Spleen (tissue), 11 donors: ENCODE results near the gene CRYBG3. TPM values are rescaled to one million over a fixed set of nuclear protein-coding genes. Genes with fewer than 3 reads are reported as not detected.

Experiments
- DNase-seq: peaks from one replicate; pipeline ENCODE4 v3.0.0-alpha.2; 2020
- H3K27ac ChIP-seq, 8 donors: fragments of 200-600 bp; sonication (generic) in 7 of 8; 1 replicate in 4 of 8; 2 replicates in 4 of 8; pipeline versions ENCODE4 v1.5.0 to v1.8.0; 2016 to 2021; ENCODE audit warnings: inconsistent platforms in 4 of 8, mild to moderate bottlenecking in 4 of 8, moderate library complexity in 1 of 8
- H3K27me3 ChIP-seq, 7 donors: fragments of 200-600 bp; sonication (generic) in 6 of 7; replicated peaks in 1 of 7; 1 replicate in 4 of 7; 2 replicates in 3 of 7; pipeline versions ENCODE4 v1.5.0 to v1.8.0; 2016 to 2021; ENCODE audit warnings: inconsistent platforms in 3 of 7, mild to moderate bottlenecking in 1 of 7
- H3K36me3 ChIP-seq, 6 donors: fragments of 200-600 bp; sonication (generic) in 5 of 6; 1 replicate in 4 of 6; 2 replicates in 2 of 6; pipeline versions ENCODE4 v1.5.0 to v1.8.0; 2016 to 2021; ENCODE audit warnings: inconsistent platforms in 2 of 6
- H3K4me1 ChIP-seq, 6 donors: fragments of 200-600 bp; sonication (generic) in 5 of 6; 1 replicate in 3 of 6; 2 replicates in 3 of 6; pipeline versions ENCODE4 v1.5.0 to v1.8.0; 2016 to 2021; ENCODE audit warnings: inconsistent platforms in 3 of 6
- H3K4me3 ChIP-seq, 8 donors: fragments of 200-600 bp; sonication (generic) in 7 of 8; 1 replicate in 4 of 8; 2 replicates in 4 of 8; pipeline versions ENCODE4 v1.5.0 to v1.8.0; 2016 to 2021; ENCODE audit warnings: inconsistent platforms in 4 of 8, mild to moderate bottlenecking in 4 of 8, moderate library complexity in 2 of 8
- H3K9me3 ChIP-seq, 8 donors: fragments of 200-600 bp; sonication (generic) in 7 of 8; 1 replicate in 4 of 8; 2 replicates in 4 of 8; pipeline versions ENCODE4 v1.5.0 to v1.8.0; 2016 to 2021; ENCODE audit warnings: inconsistent platforms in 4 of 8
- POLR2A ChIP-seq, 3 donors: fragments of 450-650 bp; IDR thresholded peaks; one replicate each; pipeline ENCODE4 v1.5.1; 2017; ENCODE audit warnings: antibody characterized with exemption in 3 of 3, mild to moderate bottlenecking in 1 of 3
- POLR2AphosphoS5 ChIP-seq, 3 donors: sonication (generic); formaldehyde crosslinking; IDR thresholded peaks; one replicate each; pipeline ENCODE4 v1.5.1; 2017; ENCODE audit warnings: antibody characterized with exemption in 3 of 3
- WGBS, 5 donors: extraction: QIAGEN DNeasy Blood & Tissue Kit in 3 of 5; methylation state at CpG; one replicate each; pipeline versions ENCODE4 v1.1.5 to v1.1.7; 2013 to 2018; 5-methylcytosine and 5-hydroxymethylcytosine counted together
- intact Hi-C: fragments of 100-400 bp; cut with DNase I; formaldehyde crosslinking; loops from one replicate; pipeline ENCODE4 v1.15.0; 2023; ENCODE audit warnings: low total_unique reads
- polyA plus RNA-seq, 3 donors: library from polyadenylated mRNA; stranded (reverse); fragments of 200-250 nt; gene quantifications; one replicate each; pipeline ENCODE4 v1.2.1, GENCODE V29; 2013
- total RNA-seq, 7 donors: library from RNA; depleted of rRNA in 3 of 7; stranded (reverse); fragments of >200 nt in 3 of 7; fragmentation: NEBNext Ultra II Directional in 4 of 7; extraction: Animal tissue kit (Norgen Biotek cat#: 25700) in 4 of 7; gene quantifications; one replicate each; pipeline versions ENCODE4 v1.1.0 to v1.2.1, GENCODE V29; 2016 to 2021
- TF ChIP-seq, protein P1 (sequence below), 11 experiments: fragments of 200-600 bp in 7 of 11; fragments of 450-650 bp in 4 of 11; sonication (generic) in 4 of 11; IDR thresholded peaks in 8 of 11; conservative IDR thresholded peaks in 3 of 11; 1 replicate in 7 of 11; 2 replicates in 4 of 11; pipeline versions ENCODE4 v1.4.0 to v1.8.0; 2016 to 2021; ENCODE audit warnings: antibody characterized with exemption in 11 of 11, inconsistent platforms in 4 of 11, mild to moderate bottlenecking in 1 of 11
- donor health status: healthy with polysubstance abuse.
- donor health status: DM: no; HTN: no; CAD: no; lungs with moderate emphysema.
- donor health status: DM: no; HTN: no; CAD: no.
- donor health status: Bipolar disorder and iron deficiency.
- donor health status: healthy.
- donor health status: DM: no; HTN: no; CAD: no.
- donor health status: DM: yes; HTN: yes; CAD: no.

The CRYBG3 gene
- total and polyA plus RNA-seq, 10 donors: 1.5 to 22.6 (median 17.6) TPM

DNA sequence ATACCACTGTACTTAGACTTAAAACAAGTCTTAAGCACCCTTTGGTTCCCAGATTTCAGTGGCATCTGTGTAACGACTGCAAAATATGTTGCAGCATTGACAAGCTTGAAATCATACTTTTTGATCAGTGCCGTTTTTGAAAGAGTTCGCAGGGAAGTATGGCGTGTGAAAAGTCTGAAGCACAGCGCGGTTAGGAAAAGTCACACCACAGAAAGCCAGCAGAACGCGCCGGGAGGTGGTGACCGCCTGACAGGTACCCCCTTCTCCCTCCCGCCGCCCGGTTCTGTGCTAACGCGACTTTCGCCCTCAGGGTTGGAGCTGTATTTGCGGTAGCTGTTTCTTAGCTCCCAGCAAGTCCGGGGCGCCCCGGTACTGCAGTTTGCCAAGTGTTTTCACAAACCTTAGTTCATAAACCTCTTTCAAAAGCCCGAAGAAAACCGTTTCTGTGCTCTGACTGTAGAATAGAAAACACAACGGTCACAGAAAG is 481 bp upstream of the CRYBG3 start:
- 0 to 1% (median 1%) methylated on average over 23 of the region's 23 CpGs for WGBS, 5 donors
- peaks cover 5 to 39% (median 17%) of the 10 kb centered on the region in 6 donors for H3K4me1 ChIP-seq
- no peaks in the 10 kb centered on the region for H3K9me3 ChIP-seq
- H3K27ac ChIP-seq: peak overlapping the region; percentile 61 to 91 (median 88)
- intact Hi-C loops: no loop called here
- H3K36me3 ChIP-seq: no peaks in the 10 kb centered on the region
- peak; percentile 90 for DNase-seq
- H3K4me3 ChIP-seq: peak overlapping the region; percentile 61 to 85 (median 74)
- TF ChIP-seq POLR2A (IDR thresholded peaks at IDR 0.05) (no peak), POLR2AphosphoS5 (IDR thresholded peaks at IDR 0.05) (no peak)
- TF ChIP-seq, protein P1, sequence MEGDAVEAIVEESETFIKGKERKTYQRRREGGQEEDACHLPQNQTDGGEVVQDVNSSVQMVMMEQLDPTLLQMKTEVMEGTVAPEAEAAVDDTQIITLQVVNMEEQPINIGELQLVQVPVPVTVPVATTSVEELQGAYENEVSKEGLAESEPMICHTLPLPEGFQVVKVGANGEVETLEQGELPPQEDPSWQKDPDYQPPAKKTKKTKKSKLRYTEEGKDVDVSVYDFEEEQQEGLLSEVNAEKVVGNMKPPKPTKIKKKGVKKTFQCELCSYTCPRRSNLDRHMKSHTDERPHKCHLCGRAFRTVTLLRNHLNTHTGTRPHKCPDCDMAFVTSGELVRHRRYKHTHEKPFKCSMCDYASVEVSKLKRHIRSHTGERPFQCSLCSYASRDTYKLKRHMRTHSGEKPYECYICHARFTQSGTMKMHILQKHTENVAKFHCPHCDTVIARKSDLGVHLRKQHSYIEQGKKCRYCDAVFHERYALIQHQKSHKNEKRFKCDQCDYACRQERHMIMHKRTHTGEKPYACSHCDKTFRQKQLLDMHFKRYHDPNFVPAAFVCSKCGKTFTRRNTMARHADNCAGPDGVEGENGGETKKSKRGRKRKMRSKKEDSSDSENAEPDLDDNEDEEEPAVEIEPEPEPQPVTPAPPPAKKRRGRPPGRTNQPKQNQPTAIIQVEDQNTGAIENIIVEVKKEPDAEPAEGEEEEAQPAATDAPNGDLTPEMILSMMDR (IDR thresholded peaks at IDR 0.05 in 8 of 11, conservative IDR thresholded peaks at IDR 0.05 in 3 of 11): no peak
- peaks cover 0 to 49% (median 0%) of the 10 kb centered on the region in 7 donors for H3K27me3 ChIP-seq

DNA sequence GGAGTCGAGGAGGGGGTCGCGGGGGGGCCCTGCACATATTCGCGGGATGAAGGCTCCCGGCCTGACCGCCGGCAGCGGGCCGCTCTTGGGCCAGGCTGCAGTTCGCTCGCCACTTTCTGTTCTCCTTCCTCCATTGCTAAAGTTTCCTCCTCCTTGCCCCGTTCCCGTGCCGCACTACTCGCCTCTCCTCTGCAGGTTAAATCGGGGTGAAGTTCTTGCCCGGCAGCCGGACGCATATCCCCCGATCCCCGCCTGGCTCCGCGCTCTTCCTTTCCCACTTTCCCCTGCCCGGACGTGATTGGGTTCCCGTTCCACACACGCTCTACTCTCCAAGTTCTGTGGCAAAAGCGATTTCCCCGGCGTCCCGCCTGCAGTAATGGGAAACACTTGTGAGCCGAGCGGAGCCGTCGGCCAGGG is 556 bp downstream of the CRYBG3 start:
- Histone ChIP-seq H3K4me1 (peaks cover 5 to 39% (median 17%) of the 10 kb centered on the region in 6 donors), H3K27ac (peak overlapping the region; percentile 61 to 91 (median 88)), H3K27me3 (peaks cover 0 to 49% (median 0%) of the 10 kb centered on the region in 7 donors), H3K9me3 (no peaks in the 10 kb centered on the region), H3K4me3 (peak overlapping the region; percentile 61 to 85 (median 74)), H3K36me3 (no peaks in the 10 kb centered on the region)
- intact Hi-C loops: no loop called here
- WGBS, 5 donors: 1 to 2% (median 1%) methylated on average over 36 of the region's 36 CpGs
- DNase-seq: no peak
- TF ChIP-seq POLR2AphosphoS5 (IDR thresholded peaks at IDR 0.05): peak in 1 of 3 donors; percentile 8
- TF ChIP-seq, protein P1 (IDR thresholded peaks at IDR 0.05 in 8 of 11, conservative IDR thresholded peaks at IDR 0.05 in 3 of 11): no peak

DNA sequence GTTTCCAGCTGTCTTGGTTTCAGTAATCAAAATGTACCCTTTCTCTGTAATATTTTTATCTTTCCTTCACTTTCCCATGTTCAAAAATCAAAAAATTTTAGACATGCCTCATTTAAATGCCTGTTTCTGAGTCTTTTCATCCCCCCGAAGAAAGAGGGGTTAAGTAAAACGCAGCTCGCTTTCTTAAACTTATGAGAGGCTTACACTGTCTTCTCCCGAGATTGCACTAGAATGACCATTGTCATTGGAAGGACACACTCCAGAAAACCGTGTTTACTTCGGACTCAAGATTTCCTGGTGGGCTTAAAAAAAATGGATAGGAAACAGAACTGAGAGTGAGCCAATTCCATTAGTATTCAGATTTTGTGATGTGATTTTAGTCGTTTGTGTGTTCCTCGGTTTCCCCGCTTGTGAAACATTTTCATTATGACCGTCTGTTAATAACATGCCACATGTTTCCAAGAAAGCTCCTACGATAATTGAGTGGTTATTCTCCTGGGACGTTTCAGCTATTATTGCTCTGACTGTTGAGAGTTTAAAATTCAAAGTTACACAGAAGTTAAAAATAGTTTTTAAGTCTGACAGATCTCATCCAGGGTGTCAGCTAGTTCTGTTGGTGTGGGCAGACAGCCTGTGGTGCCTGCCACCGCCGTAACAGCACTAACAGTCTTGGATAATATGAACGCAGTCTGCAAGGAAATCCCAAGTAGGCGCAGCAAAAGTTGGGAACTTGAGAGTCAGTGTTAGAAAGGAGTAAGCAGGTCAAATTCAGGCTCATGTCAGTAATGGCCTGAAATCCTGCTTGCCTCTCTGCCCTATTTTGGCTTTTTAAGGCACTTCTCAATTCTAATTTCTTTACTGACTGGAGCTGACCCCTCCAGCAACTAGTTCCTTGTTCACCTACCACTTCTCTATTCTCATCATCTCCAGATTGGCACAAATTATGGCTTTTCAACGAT is 1.5 kb downstream of the CRYBG3 start:
- intact Hi-C loops: no loop called here
- Histone ChIP-seq H3K4me1 (peaks cover 5 to 39% (median 17%) of the 10 kb centered on the region in 6 donors), H3K36me3 (no peaks in the 10 kb centered on the region), H3K27me3 (peaks cover 0 to 49% (median 0%) of the 10 kb centered on the region in 7 donors), H3K4me3 (peak overlapping the region; percentile 61 to 85 (median 74)), H3K9me3 (no peaks in the 10 kb centered on the region), H3K27ac (peak overlapping the region in 2 of 8 donors; percentile 88)
- DNase-seq: no peak
- WGBS, 5 donors: 49 to 71% (median 66%) methylated on average over 17 of the region's 17 CpGs
- TF ChIP-seq POLR2AphosphoS5 (IDR thresholded peaks at IDR 0.05): no peak
- TF ChIP-seq, protein P1 (IDR thresholded peaks at IDR 0.05 in 8 of 11, conservative IDR thresholded peaks at IDR 0.05 in 3 of 11): no peak
- no peak for TF ChIP-seq POLR2A (IDR thresholded peaks at IDR 0.05)

DNA sequence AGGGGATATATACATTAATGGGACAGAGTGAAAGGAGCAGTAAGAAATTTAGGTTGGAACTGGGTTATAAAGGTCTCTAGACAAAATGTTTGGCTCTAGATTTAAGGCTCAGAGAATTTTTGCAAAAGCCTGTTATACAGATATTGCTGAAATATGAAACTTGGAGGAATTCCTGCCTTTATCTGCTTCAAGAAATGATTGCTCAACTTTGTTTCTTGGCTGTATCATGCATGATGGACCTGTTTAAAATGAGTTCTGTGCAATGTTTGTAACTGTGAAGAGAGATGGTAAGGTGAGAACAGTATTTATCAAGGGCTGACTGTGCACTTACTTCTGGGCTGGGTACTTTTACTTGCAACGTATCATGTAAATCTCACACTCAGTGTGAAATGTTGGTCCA is 3.3 kb downstream of the CRYBG3 start:
- intact Hi-C loops: no loop called here

More for the DNA sequence above, 3.3 kb downstream of the CRYBG3 start:
- 91 to 100% (median 95%) methylated on average over 1 of the region's 1 CpG for WGBS, 5 donors
- H3K4me3 ChIP-seq: no peak overlapping the region
- no peaks in the 10 kb centered on the region for H3K36me3 ChIP-seq
- H3K4me1 ChIP-seq: peaks cover 5 to 39% (median 17%) of the 10 kb centered on the region in 6 donors
- no peak overlapping the region for H3K27ac ChIP-seq
- TF ChIP-seq, protein P1 (IDR thresholded peaks at IDR 0.05 in 8 of 11, conservative IDR thresholded peaks at IDR 0.05 in 3 of 11): no peak
- TF ChIP-seq POLR2A (IDR thresholded peaks at IDR 0.05) (no peak), POLR2AphosphoS5 (IDR thresholded peaks at IDR 0.05) (no peak)
- DNase-seq: no peak
- no peaks in the 10 kb centered on the region for H3K9me3 ChIP-seq
- peaks cover 0 to 32% (median 0%) of the 10 kb centered on the region in 7 donors for H3K27me3 ChIP-seq
